ENCODE measurements around the gene SERINC5. TPM values are rescaled to one million over a fixed set of nuclear protein-coding genes. Genes with fewer than 3 reads are reported as not detected.
A peak's percentile ranks its signal among the peaks of the same experiment; 100 is the strongest.

Gene SERINC5
- total RNA-seq, 2 donors from 2014 or later: 23.3 to 26.7 TPM

- ATAC-seq (no peak), DNase-seq (no peak)
- Histone ChIP-seq H3K27me3 (no peaks in the 10 kb centered on the region), H3K4me3 (no peak overlapping the region), H3K27ac (peak overlapping the region; percentile 5 to 79 (median 74)), H3K4me1 (peaks cover 74% of the 10 kb centered on the region), H3K36me3 (replicated peaks in 1 of 2; ENCODE audit: insufficient read depth in 1 of 2, low read depth in 2 of 2) (no peaks in the 10 kb centered on the region), H3K9me3 (no peaks in the 10 kb centered on the region)
- intact Hi-C loops (cut with DNase I): no loop called here
- 50 to 61% methylated on average over 7 of the region's 7 CpGs for WGBS, 2 donors
- TF ChIP-seq CTCF (IDR thresholded peaks at IDR 0.05): no peak
- no peak for TF ChIP-seq POLR2A (IDR thresholded peaks at IDR 0.05)
Measured at GRCh38 chr5:80182809-80183580, 72.9 kb downstream of the SERINC5 start.

GRCh38 chr5:80181618-80182211, 74.1 kb downstream of the SERINC5 start:
- Histone ChIP-seq H3K4me1 (peaks cover 68% of the 10 kb centered on the region), H3K36me3 (replicated peaks in 1 of 2; ENCODE audit: insufficient read depth in 1 of 2, low read depth in 2 of 2) (no peaks in the 10 kb centered on the region), H3K27ac (peak overlapping the region; percentile 25 to 79 (median 74)), H3K27me3 (no peaks in the 10 kb centered on the region), H3K9me3 (no peaks in the 10 kb centered on the region), H3K4me3 (no peak overlapping the region)
- WGBS, 2 donors: 8 to 9% methylated on average over 5 of the region's 5 CpGs
- TF ChIP-seq POLR2A (IDR thresholded peaks at IDR 0.05) (no peak), CTCF (IDR thresholded peaks at IDR 0.05) (no peak)
- intact Hi-C loops (cut with DNase I): no loop called here
- ATAC-seq: peak; percentile 83
- peak; percentile 74 to 90 (median 84) for DNase-seq

GRCh38 chr5:80177236-80177635, 78.6 kb downstream of the SERINC5 start:
- H3K9me3 ChIP-seq: no peaks in the 10 kb centered on the region
- H3K4me1 ChIP-seq: peaks cover 33% of the 10 kb centered on the region
- no peaks in the 10 kb centered on the region for H3K27me3 ChIP-seq
- 82 to 91% methylated on average over 3 of the region's 3 CpGs for WGBS, 2 donors
- DNase-seq (no peak), ATAC-seq (no peak)
- no peak overlapping the region for H3K27ac ChIP-seq
- H3K36me3 ChIP-seq (replicated peaks in 1 of 2; ENCODE audit: insufficient read depth in 1 of 2, low read depth in 2 of 2): peaks cover 0 to 4% of the 10 kb centered on the region in 2 donors
- H3K4me3 ChIP-seq: no peak overlapping the region
- TF ChIP-seq POLR2A (IDR thresholded peaks at IDR 0.05) (no peak), CTCF (IDR thresholded peaks at IDR 0.05) (no peak)
- intact Hi-C loops (cut with DNase I): no loop called here

- Histone ChIP-seq H3K9me3 (no peaks in the 10 kb centered on the region), H3K4me1 (peaks cover 15% of the 10 kb centered on the region), H3K4me3 (no peak overlapping the region), H3K36me3 (replicated peaks in 1 of 2; ENCODE audit: insufficient read depth in 1 of 2, low read depth in 2 of 2) (peaks cover 0 to 4% of the 10 kb centered on the region in 2 donors), H3K27ac (no peak overlapping the region), H3K27me3 (no peaks in the 10 kb centered on the region)
- DNase-seq (no peak), ATAC-seq (no peak)
- intact Hi-C loops (cut with DNase I): no loop called here
- 64 to 81% methylated on average over 4 to 5 of the region's 5 CpGs for WGBS, 2 donors
- TF ChIP-seq POLR2A (IDR thresholded peaks at IDR 0.05) (no peak), CTCF (IDR thresholded peaks at IDR 0.05) (no peak)
Measured at GRCh38 chr5:80175337-80175736, 80.5 kb downstream of the SERINC5 start.

Measured in body of pancreas (tissue), 4 donors.